ENCODE measurements around the gene D2HGDH. TPM values are rescaled to one million over a fixed set of nuclear protein-coding genes. Genes with fewer than 3 reads are reported as not detected.
"Not testable (repeated sequence)": the region's sequence is repeated elsewhere in the genome, so short reads cannot be mapped to it uniquely, and the experiment has no call there.

D2HGDH gene
- total RNA-seq, 3 donors from 2014 or later (not counting 1 experiment from before 2014, with no cell fraction given), result 28.9 to 45.5 (median 43.4) TPM

- intact Hi-C loops (cut with micrococcal nuclease), result no loop called here
- H3K4me3 Mint-ChIP-seq, result no peak overlapping the region
- H3K27ac Mint-ChIP-seq, result no peak overlapping the region
- peaks cover 31 to 36% of the 10 kb centered on the region in 2 donors for H3K4me1 Mint-ChIP-seq
- peaks cover 0 to 3% of the 10 kb centered on the region in 2 donors for H3K9me3 Mint-ChIP-seq
- TF ChIP-seq, protein P1, sequence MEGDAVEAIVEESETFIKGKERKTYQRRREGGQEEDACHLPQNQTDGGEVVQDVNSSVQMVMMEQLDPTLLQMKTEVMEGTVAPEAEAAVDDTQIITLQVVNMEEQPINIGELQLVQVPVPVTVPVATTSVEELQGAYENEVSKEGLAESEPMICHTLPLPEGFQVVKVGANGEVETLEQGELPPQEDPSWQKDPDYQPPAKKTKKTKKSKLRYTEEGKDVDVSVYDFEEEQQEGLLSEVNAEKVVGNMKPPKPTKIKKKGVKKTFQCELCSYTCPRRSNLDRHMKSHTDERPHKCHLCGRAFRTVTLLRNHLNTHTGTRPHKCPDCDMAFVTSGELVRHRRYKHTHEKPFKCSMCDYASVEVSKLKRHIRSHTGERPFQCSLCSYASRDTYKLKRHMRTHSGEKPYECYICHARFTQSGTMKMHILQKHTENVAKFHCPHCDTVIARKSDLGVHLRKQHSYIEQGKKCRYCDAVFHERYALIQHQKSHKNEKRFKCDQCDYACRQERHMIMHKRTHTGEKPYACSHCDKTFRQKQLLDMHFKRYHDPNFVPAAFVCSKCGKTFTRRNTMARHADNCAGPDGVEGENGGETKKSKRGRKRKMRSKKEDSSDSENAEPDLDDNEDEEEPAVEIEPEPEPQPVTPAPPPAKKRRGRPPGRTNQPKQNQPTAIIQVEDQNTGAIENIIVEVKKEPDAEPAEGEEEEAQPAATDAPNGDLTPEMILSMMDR (IDR thresholded peaks at IDR 0.05), result no peak
- Histone ChIP-seq H3K36me3 (ENCODE audit: control insufficient read depth, insufficient read depth, low read length) (peaks cover 6% of the 10 kb centered on the region), H3K27ac (ENCODE audit: low read length) (no peak overlapping the region), H3K9me3 (ENCODE audit: control insufficient read depth, insufficient read depth, low read length) (no peaks in the 10 kb centered on the region), H3K27me3 (ENCODE audit: control insufficient read depth, insufficient read depth, low read length) (no peaks in the 10 kb centered on the region), H3K4me1 (ENCODE audit: control insufficient read depth, insufficient read depth, low read length) (peaks cover 32% of the 10 kb centered on the region), H3K4me3 (ENCODE audit: low read length) (no peak overlapping the region)
- peaks cover 9% of the 10 kb centered on the region for H3K36me3 Mint-ChIP-seq
- WGBS (ENCODE audit: insufficient coverage), result 80% methylated on average over 19 of the region's 20 CpGs
- H3K27me3 Mint-ChIP-seq (ENCODE audit: low read depth in 2 of 2), result peaks cover 0 to 11% of the 10 kb centered on the region in 2 donors
- DNase-seq (peak in 1 of 2 donors; percentile 35), ATAC-seq (no peak)
Observed at GRCh38 chr2:241759067-241759807, 24.8 kb downstream of the D2HGDH start.

- WGBS (ENCODE audit: insufficient coverage), result 90% methylated on average over 6 of the region's 16 CpGs
- H3K27ac Mint-ChIP-seq; H3K4me3 ChIP-seq (ENCODE audit: low read length); H3K4me3 Mint-ChIP-seq; ATAC-seq; H3K36me3 ChIP-seq (ENCODE audit: control insufficient read depth, insufficient read depth, low read length); H3K9me3 Mint-ChIP-seq; H3K27me3 ChIP-seq (ENCODE audit: control insufficient read depth, insufficient read depth, low read length); H3K9me3 ChIP-seq (ENCODE audit: control insufficient read depth, insufficient read depth, low read length); DNase-seq; H3K36me3 Mint-ChIP-seq; H3K27ac ChIP-seq (ENCODE audit: low read length): not testable (repeated sequence)
- Mint-ChIP-seq H3K27me3 (ENCODE audit: low read depth in 2 of 2) (peaks cover 0 to 12% of the 10 kb centered on the region in 2 donors), H3K4me1 (peaks cover 35 to 41% of the 10 kb centered on the region in 2 donors)
- intact Hi-C loops (cut with micrococcal nuclease), result loop anchor here (5.0 kb wide), 2 partner anchors 73 to 443 kb away; partner anchors contain the start of genes DTYMK, HDLBP and SEPTIN2
- peaks cover 38% of the 10 kb centered on the region for H3K4me1 ChIP-seq (ENCODE audit: control insufficient read depth, insufficient read depth, low read length)
Observed at GRCh38 chr2:241759893-241760292, 25.5 kb downstream of the D2HGDH start.

DNA sequence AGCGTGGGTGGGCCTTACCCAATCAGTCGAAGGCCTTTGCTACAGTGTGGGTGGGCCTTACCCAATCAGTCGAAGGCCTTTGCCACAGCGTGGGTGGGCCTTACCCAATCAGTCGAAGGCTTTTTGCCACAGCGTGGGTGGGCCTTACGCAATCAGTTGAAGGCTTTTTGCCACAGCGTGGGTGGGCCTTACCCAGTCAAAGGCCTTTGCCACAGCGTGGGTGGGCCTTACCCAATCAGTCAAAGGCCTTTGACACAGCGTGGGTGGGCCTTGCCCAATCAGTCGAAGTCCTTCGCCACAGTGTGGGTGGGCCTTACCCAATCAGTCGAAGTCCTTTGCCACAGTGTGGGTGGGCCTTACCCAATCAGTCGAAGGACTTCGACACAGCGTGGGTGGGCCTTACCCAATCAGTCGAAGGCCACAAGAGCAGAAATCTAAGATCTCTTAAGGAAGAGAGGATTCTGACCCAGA, 25.9 kb downstream of the D2HGDH start:
- ATAC-seq (no peak), DNase-seq (no peak)
- no peak overlapping the region for H3K4me3 ChIP-seq (ENCODE audit: low read length)
- intact Hi-C loops (cut with micrococcal nuclease), result loop anchor here (5.0 kb wide), 2 partner anchors 73 to 443 kb away; partner anchors contain the start of genes DTYMK, HDLBP and SEPTIN2
- peaks cover 4% of the 10 kb centered on the region for H3K36me3 ChIP-seq (ENCODE audit: control insufficient read depth, insufficient read depth, low read length)
- H3K9me3 Mint-ChIP-seq, result peaks cover 0 to 3% of the 10 kb centered on the region in 2 donors
- H3K27ac ChIP-seq (ENCODE audit: low read length), result no peak overlapping the region
- no peaks in the 10 kb centered on the region for H3K9me3 ChIP-seq (ENCODE audit: control insufficient read depth, insufficient read depth, low read length)
- peaks cover 9% of the 10 kb centered on the region for H3K36me3 Mint-ChIP-seq
- no peak overlapping the region for H3K4me3 Mint-ChIP-seq
- H3K4me1 ChIP-seq (ENCODE audit: control insufficient read depth, insufficient read depth, low read length), result peaks cover 42% of the 10 kb centered on the region
- peaks cover 4% of the 10 kb centered on the region for H3K27me3 ChIP-seq (ENCODE audit: control insufficient read depth, insufficient read depth, low read length)
- 95% methylated on average over 15 of the region's 17 CpGs for WGBS (ENCODE audit: insufficient coverage)
- TF ChIP-seq, protein P1 (IDR thresholded peaks at IDR 0.05), result no peak
- peaks cover 35 to 41% of the 10 kb centered on the region in 2 donors for H3K4me1 Mint-ChIP-seq
- peaks cover 0 to 12% of the 10 kb centered on the region in 2 donors for H3K27me3 Mint-ChIP-seq (ENCODE audit: low read depth in 2 of 2)
- no peak overlapping the region for H3K27ac Mint-ChIP-seq

GRCh38 chr2:241762321-241762932, 28.0 kb downstream of the D2HGDH start:
- Mint-ChIP-seq H3K27me3 (ENCODE audit: low read depth in 2 of 2) (peaks cover 0 to 9% of the 10 kb centered on the region in 2 donors), H3K4me3 (peak overlapping the region; percentile 93), H3K36me3 (peaks cover 9% of the 10 kb centered on the region), H3K27ac (peak overlapping the region; percentile 94 to 96), H3K4me1 (peaks cover 35 to 41% of the 10 kb centered on the region in 2 donors), H3K9me3 (peaks cover 0 to 3% of the 10 kb centered on the region in 2 donors)
- Histone ChIP-seq H3K27me3 (ENCODE audit: control insufficient read depth, insufficient read depth, low read length) (peaks cover 4% of the 10 kb centered on the region), H3K4me1 (ENCODE audit: control insufficient read depth, insufficient read depth, low read length) (peaks cover 42% of the 10 kb centered on the region), H3K9me3 (ENCODE audit: control insufficient read depth, insufficient read depth, low read length) (no peaks in the 10 kb centered on the region), H3K4me3 (ENCODE audit: low read length) (peak overlapping the region; percentile 17), H3K27ac (ENCODE audit: low read length) (peak overlapping the region; percentile 81), H3K36me3 (ENCODE audit: control insufficient read depth, insufficient read depth, low read length) (no peaks in the 10 kb centered on the region)
- DNase-seq (peak in 1 of 2 donors; percentile 56), ATAC-seq (peak; percentile 14 to 59 (median 27))
- 42% methylated on average over 18 of the region's 18 CpGs for WGBS (ENCODE audit: insufficient coverage)
- TF ChIP-seq, protein P1 (IDR thresholded peaks at IDR 0.05), result no peak
- intact Hi-C loops (cut with micrococcal nuclease), result loop anchor here (2.0 to 5.0 kb wide), 6 partner anchors 22 to 1202 kb away; partner anchors contain the start of genes DTYMK, DUSP28, HDLBP and RTP5

Data from natural killer cell (primary cell).